H1 (cell line): ENCODE data around the gene FBXO21. TPM values are rescaled to one million over a fixed set of nuclear protein-coding genes. Genes with fewer than 3 reads are reported as not detected.
A peak's percentile ranks its signal among the peaks of the same experiment; 100 is the strongest.

Experiments
- CTCF ChIA-PET: fragments of 300-600 bp; sonication (Branson Sonifier 250); formaldehyde crosslinking; loops from one replicate; lab custom pipeline; 2021; ENCODE audit not compliant: partially characterized antibody; lab: Charles Lee
- POLR2A ChIA-PET: fragments of 300-600 bp; sonication (Branson Sonifier 250); formaldehyde crosslinking; loops from one replicate; lab custom pipeline; 2021; ENCODE audit warnings: inconsistent platforms; ENCODE audit not compliant: partially characterized antibody; lab: Charles Lee
- DNase-seq, 2 experiments: peaks; one replicate each; pipeline versions ENCODE4 v3.0.0 to v3.0.0-alpha.2; 2010 to 2022; ENCODE audit warnings: low spot score in 2 of 2, low read depth in 1 of 2, mixed read lengths in 1 of 2
- FAIRE-seq: peaks from 2 replicates; lab custom pipeline; 2011; peaks lifted over from hg19 to GRCh38; lab: Jason Lieb, UNC
- H2AFZ ChIP-seq: 2 replicates; pipeline ENCODE4 v1.8.1; 2012; ENCODE audit warnings: low read length, inconsistent platforms
- H2AK5ac ChIP-seq: 2 replicates; pipeline ENCODE4 v1.6.1; 2013; ENCODE audit warnings: low read depth, low read length
- H2BK120ac ChIP-seq: replicated peaks from 2 replicates; pipeline ENCODE3; 2013; ENCODE audit warnings: low read depth, low read length, inconsistent platforms
- H2BK12ac ChIP-seq: 2 replicates; pipeline ENCODE4 v1.6.1; 2013; ENCODE audit warnings: low read depth, low read length
- H2BK15ac ChIP-seq: 2 replicates; pipeline ENCODE4 v1.6.1; 2013; ENCODE audit warnings: low read length
- H2BK20ac ChIP-seq: 2 replicates; pipeline ENCODE4 v1.6.1; 2013; ENCODE audit warnings: low read length
- H2BK5ac ChIP-seq: 2 replicates; pipeline ENCODE4 v1.6.1; 2013; ENCODE audit warnings: low read depth, low read length
- H3K14ac ChIP-seq: 2 replicates; pipeline ENCODE4 v1.6.1; 2013; ENCODE audit warnings: inconsistent platforms; ENCODE audit not compliant: insufficient read length
- H3K18ac ChIP-seq: 2 replicates; pipeline ENCODE4 v1.6.1; 2013; ENCODE audit warnings: low read length; ENCODE audit errors: extremely low read depth
- H3K23ac ChIP-seq: 2 replicates; pipeline ENCODE4 v1.6.1; 2013; ENCODE audit warnings: inconsistent platforms; ENCODE audit not compliant: insufficient read length
- H3K23me2 ChIP-seq: 2 replicates; pipeline ENCODE4 v1.6.1; 2013; ENCODE audit warnings: low read depth, low read length
- H3K27ac ChIP-seq: 2 replicates; pipeline ENCODE4 v1.6.1; 2011; ENCODE audit warnings: low read depth, low read length, inconsistent platforms
- H3K27me3 ChIP-seq, 4 experiments: replicated peaks in 1 of 4; 1 replicate in 1 of 4; 2 replicates in 3 of 4; pipeline versions ENCODE4 v1.6.1 to v1.8.1; 2011 to 2013; ENCODE audit warnings: low read length in 3 of 4, mild to moderate bottlenecking in 3 of 4, inconsistent platforms in 2 of 4, mixed read lengths in 2 of 4, moderate library complexity in 1 of 4; ENCODE audit not compliant: control insufficient read depth in 3 of 4, insufficient read depth in 3 of 4; ENCODE audit errors: extremely low read depth in 1 of 4
- H3K36me3 ChIP-seq, 4 experiments: 2 replicates each; pipeline versions ENCODE4 v1.6.1 to v1.8.1; 2011 to 2013; ENCODE audit warnings: mild to moderate bottlenecking in 4 of 4, low read length in 3 of 4, moderate library complexity in 2 of 4, control low read depth in 1 of 4, inconsistent platforms in 1 of 4; ENCODE audit not compliant: insufficient read depth in 4 of 4, control insufficient read depth in 2 of 4
- H3K4ac ChIP-seq: replicated peaks from 2 replicates; pipeline ENCODE3; 2013; ENCODE audit warnings: low read length, low read depth, mixed read lengths, inconsistent platforms; ENCODE audit not compliant: insufficient read length
- H3K4me1 ChIP-seq, 4 experiments: replicated peaks in 1 of 4; 1 replicate in 1 of 4; 2 replicates in 3 of 4; pipeline versions ENCODE4 v1.6.1 to v1.8.1; 2011 to 2013; ENCODE audit warnings: low read length in 3 of 4, inconsistent platforms in 2 of 4, mixed read lengths in 1 of 4; ENCODE audit not compliant: insufficient read depth in 4 of 4, control insufficient read depth in 3 of 4
- H3K4me2 ChIP-seq, 2 experiments: 2 replicates each; pipeline versions ENCODE4 v1.6.1 to v1.8.1; 2011 to 2013; ENCODE audit warnings: low read depth in 2 of 2, low read length in 2 of 2, control low read depth in 1 of 2, inconsistent platforms in 1 of 2, mild to moderate bottlenecking in 1 of 2; ENCODE audit not compliant: insufficient read depth in 1 of 2
- H3K4me3 ChIP-seq, 4 experiments: fragments of 200-600, 300-600 bp in 1 of 4; sonication (generic), shearing (Covaris generic), sonication (Bioruptor Twin) in 1 of 4; 2 replicates each; pipeline versions ENCODE4 v1.5.1 to v1.8.1; 2011 to 2016; ENCODE audit warnings: low read length in 4 of 4, low read depth in 3 of 4, control low read depth in 2 of 4, inconsistent platforms in 2 of 4, mild to moderate bottlenecking in 2 of 4, mixed read lengths in 1 of 4, moderate library complexity in 1 of 4; ENCODE audit not compliant: insufficient read depth in 2 of 4; ENCODE audit errors: extremely low read depth in 1 of 4
- H3K56ac ChIP-seq: replicated peaks from 2 replicates; pipeline ENCODE3; 2013; ENCODE audit warnings: low read depth, mild to moderate bottlenecking, mixed read lengths, low read length, inconsistent platforms; ENCODE audit not compliant: insufficient read length
- H3K79me1 ChIP-seq: 2 replicates; pipeline ENCODE4 v1.6.1; 2013; ENCODE audit warnings: low read depth, low read length, control low read depth
- H3K79me2 ChIP-seq, 2 experiments: 2 replicates each; pipeline versions ENCODE4 v1.6.1 to v1.8.1; 2012 to 2013; ENCODE audit warnings: low read length in 2 of 2, mild to moderate bottlenecking in 2 of 2, inconsistent platforms in 1 of 2; ENCODE audit not compliant: insufficient read depth in 2 of 2, control insufficient read depth in 1 of 2
- H3K9ac ChIP-seq, 4 experiments: replicated peaks in 1 of 4; 1 replicate in 1 of 4; 2 replicates in 3 of 4; pipeline versions ENCODE4 v1.6.1 to v1.8.1; 2011 to 2013; ENCODE audit warnings: low read depth in 3 of 4, low read length in 3 of 4, control low read depth in 2 of 4, mild to moderate bottlenecking in 2 of 4, moderate library complexity in 2 of 4, inconsistent platforms in 1 of 4; ENCODE audit errors: extremely low read depth in 1 of 4
- H3K9me3 ChIP-seq, 2 experiments: 2 replicates each; pipeline versions ENCODE4 v1.6.1 to v1.8.1; 2012 to 2013; ENCODE audit warnings: mild to moderate bottlenecking in 2 of 2, moderate library complexity in 2 of 2, control low read depth in 1 of 2, inconsistent platforms in 1 of 2, low read depth in 1 of 2, low read length in 1 of 2, mixed read lengths in 1 of 2; ENCODE audit not compliant: insufficient read depth in 2 of 2
- H4K20me1 ChIP-seq, 2 experiments: replicated peaks in 1 of 2; 2 replicates each; pipeline versions ENCODE3 to v1.8.1; 2011 to 2013; ENCODE audit warnings: inconsistent platforms in 2 of 2, low read length in 2 of 2, mild to moderate bottlenecking in 1 of 2; ENCODE audit not compliant: insufficient read depth in 2 of 2, control insufficient read depth in 1 of 2
- H4K5ac ChIP-seq: 2 replicates; pipeline ENCODE4 v1.6.1; 2013; ENCODE audit warnings: low read length, low read depth, mixed read lengths, inconsistent platforms; ENCODE audit not compliant: insufficient read length
- H4K8ac ChIP-seq: 2 replicates; pipeline ENCODE4 v1.8.0; 2013; ENCODE audit warnings: mild to moderate bottlenecking, moderate library complexity, low read length, inconsistent platforms; ENCODE audit not compliant: insufficient read depth; ENCODE audit errors: extremely low read depth
- H4K91ac ChIP-seq: replicated peaks from 2 replicates; pipeline ENCODE3; 2013; ENCODE audit warnings: low read length, mixed read lengths, inconsistent platforms; ENCODE audit not compliant: insufficient read length
- BACH1 ChIP-seq: IDR thresholded peaks from 2 replicates; pipeline ENCODE4 v1.6.1; 2012; ENCODE audit warnings: low read length, improper control_type of control experiment
- CEBPB ChIP-seq: IDR thresholded peaks from 2 replicates; pipeline ENCODE4 v1.6.1; 2012; ENCODE audit warnings: low read depth, low read length
- CHD2 ChIP-seq: IDR thresholded peaks from 2 replicates; pipeline ENCODE4 v1.6.1; 2012; ENCODE audit warnings: low read length, improper control_type of control experiment
- MAFK ChIP-seq: IDR thresholded peaks from 2 replicates; pipeline ENCODE4 v1.6.1; 2012; ENCODE audit warnings: low read depth, mild to moderate bottlenecking, improper control_type of control experiment, low read length
- NRF1 ChIP-seq: IDR thresholded peaks from 2 replicates; pipeline ENCODE4 v1.6.1; 2011; ENCODE audit warnings: mild to moderate bottlenecking, low read depth, low read length, improper control_type of control experiment
- PHF8 ChIP-seq: fragments of 200-600 bp; sonication (generic); conservative IDR thresholded peaks from 2 replicates; pipeline ENCODE4 v1.7.1; 2012; ENCODE audit warnings: low read depth, mild to moderate bottlenecking, inconsistent platforms, low read length, moderate library complexity
- SIRT6 ChIP-seq: IDR thresholded peaks from one replicate; pipeline ENCODE4 v1.7.1; 2012; ENCODE audit warnings: low read length, inconsistent platforms
- WGBS, 2 experiments: shearing (Covaris generic) in 1 of 2; methylation state at CpG; one replicate each; pipeline versions ENCODE4 v1.1.6 to v1.1.7; 2013 to 2015; ENCODE audit warnings: low lambda C conversion rate in 2 of 2, mixed read lengths in 2 of 2, inconsistent platforms in 1 of 2, low coverage in 1 of 2, missing lambda C conversion rate in 1 of 2; ENCODE audit not compliant: insufficient replicate concordance in 2 of 2, insufficient coverage in 1 of 2, insufficient read length in 1 of 2; ENCODE audit errors: extremely low coverage in 1 of 2, missing lambda C conversion rate in 1 of 2; 5-methylcytosine and 5-hydroxymethylcytosine counted together
- polyA plus RNA-seq, 7 experiments: library from polyadenylated mRNA; depleted of rRNA in 3 of 7; stranded (reverse) in 5 of 7; unstranded in 2 of 7; fragments of >200 nt in 5 of 7; fragments of 200-250 nt in 2 of 7; gene quantifications; 1 replicate in 5 of 7; 2 replicates in 1 of 7; 4 replicates in 1 of 7; pipeline versions ENCODE4 v1.2.1 to v1.2.3, GENCODE V29; 2011 to 2013; ENCODE audit warnings: missing spikeins in 2 of 7, mixed read lengths in 2 of 7
- total RNA-seq: library from RNA; stranded (reverse); fragmentation: NEBNext Ultra II Directional; extraction: Animal tissue kit (Norgen Biotek cat#: 25700); gene quantifications from 2 replicates; pipeline ENCODE4 v1.2.1, GENCODE V29; 2021

FBXO21 gene
- total and polyA plus RNA-seq, 2 of the 8 experiments (the other 6 are each of a cell fraction or from before 2014, with no cell fraction given), result 57.0 to 80.6 TPM

DNA sequence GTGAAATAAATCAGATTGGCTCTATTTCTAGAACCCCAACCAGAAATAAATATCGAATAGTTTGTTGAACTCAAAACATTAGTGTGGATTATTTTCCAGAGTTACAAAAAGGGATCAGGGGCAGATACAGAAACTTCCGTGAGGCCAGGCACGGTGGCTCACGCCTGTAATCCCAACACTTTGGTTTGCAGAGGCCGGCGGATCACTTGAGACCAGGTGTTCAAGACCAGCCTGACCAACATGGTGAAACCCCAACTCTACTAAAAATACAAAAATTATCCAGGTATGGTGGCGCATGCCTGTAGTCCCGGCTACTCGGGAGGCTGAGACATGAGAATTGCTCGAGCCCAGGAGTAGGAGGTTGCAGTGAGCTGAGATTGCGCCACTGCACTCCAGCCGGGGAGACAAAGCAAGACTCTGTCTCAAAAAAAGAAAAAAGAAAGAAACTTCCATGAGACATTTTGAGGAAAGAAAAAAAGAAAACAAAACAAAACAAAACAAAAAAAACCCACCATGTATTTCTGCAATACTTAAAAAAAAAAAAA is 2.1 kb downstream of the FBXO21 start:
- H3K27ac ChIP-seq, result no peak overlapping the region
- H3K79me1 ChIP-seq, result peaks cover 8% of the 10 kb centered on the region
- H2BK5ac ChIP-seq, result no peak overlapping the region
- H3K4ac ChIP-seq, result no peak overlapping the region
- H3K56ac ChIP-seq, result no peak overlapping the region
- H4K91ac ChIP-seq, result no peak overlapping the region
- H3K23ac ChIP-seq, result no peak overlapping the region
- peak overlapping the region in 1 of 2 experiments; percentile 100; a peak in 2 of 4 replicates for H3K4me2 ChIP-seq
- no peak overlapping the region for H2BK15ac ChIP-seq
- POLR2A ChIA-PET, result interaction anchor here (1.0 kb wide), 2 partner anchors 11 to 28 kb away, joined by 4 read pairs; no protein-coding TSS in a partner anchor
- 97% methylated on average over 12 of the region's 12 CpGs; no CpG with 5 or more reads in 1 of the 2 experiments for WGBS, 2 experiments
- peaks cover 0 to 10% of the 10 kb centered on the region in 2 experiments for H4K20me1 ChIP-seq
- H3K9me3 ChIP-seq, result no peaks in the 10 kb centered on the region
- H2BK20ac ChIP-seq, result no peak overlapping the region
- TF ChIP-seq NRF1 (no peak), PHF8 (no peak), MAFK (no peak), SIRT6 (no peak), CHD2 (no peak), CEBPB (peak; percentile 46), BACH1 (no peak)
- TF ChIP-seq, all 59 proteins: peak for 1
- no peak overlapping the region for H2AFZ ChIP-seq
- no peak overlapping the region for H2BK12ac ChIP-seq
- no peak overlapping the region for H2BK120ac ChIP-seq
- peaks cover 7 to 39% of the 10 kb centered on the region in 2 experiments; a peak in 3 of 4 replicates for H3K79me2 ChIP-seq
- no peak overlapping the region for H3K9ac ChIP-seq
- H2AK5ac ChIP-seq, result no peak overlapping the region
- peaks cover 2 to 9% (median 4%) of the 10 kb centered on the region in 4 experiments; a peak in 5 of 7 replicates for H3K4me1 ChIP-seq
- DNase-seq (no peak), FAIRE-seq (no peak)
- H3K36me3 ChIP-seq, result peaks cover 10 to 39% (median 26%) of the 10 kb centered on the region in 4 experiments; a peak in 6 of 8 replicates
- no peak overlapping the region for H3K14ac ChIP-seq
- no peak overlapping the region for H3K18ac ChIP-seq
- no peak overlapping the region for H4K8ac ChIP-seq
- H3K4me3 ChIP-seq, result peak overlapping the region in 1 of 4 experiments; percentile 98; a peak in 4 of 8 replicates
- H3K27me3 ChIP-seq, result peaks cover 0 to 2% (median 0%) of the 10 kb centered on the region in 4 experiments; a peak in 1 of 7 replicates
- H3K23me2 ChIP-seq, result peaks cover 13% of the 10 kb centered on the region; the same call in 1 of the 2 replicates
- no peak overlapping the region for H4K5ac ChIP-seq
- CTCF ChIA-PET, result interaction anchor here (0.5 to 1.0 kb wide), 2 partner anchors 12 to 924 kb away, joined by 3 to 5 read pairs; no protein-coding TSS in a partner anchor
